Skeletal muscle tissue (tissue), 4 donors: Measurements from ENCODE around the gene ITGA3. TPM values are rescaled to one million over a fixed set of nuclear protein-coding genes. Genes with fewer than 3 reads are reported as not detected.

Experiments used
- H3K27ac ChIP-seq: one replicate; pipeline ENCODE4 v1.7.0; 2013; ENCODE audit warnings: mild to moderate bottlenecking, low read depth, low read length, inconsistent platforms
- H3K27me3 ChIP-seq, 3 donors: one replicate each; pipeline ENCODE4 v1.7.0; 2013; ENCODE audit warnings: low read length in 3 of 3; ENCODE audit not compliant: control insufficient read depth in 3 of 3, insufficient read depth in 3 of 3
- H3K36me3 ChIP-seq, 3 donors: one replicate each; pipeline ENCODE4 v1.7.0; 2013; ENCODE audit warnings: low read length in 3 of 3; ENCODE audit not compliant: control insufficient read depth in 3 of 3, insufficient read depth in 3 of 3
- H3K4me1 ChIP-seq, 3 donors: one replicate each; pipeline ENCODE4 v1.7.0; 2013; ENCODE audit warnings: low read length in 3 of 3, mild to moderate bottlenecking in 3 of 3; ENCODE audit not compliant: control insufficient read depth in 3 of 3, insufficient read depth in 3 of 3
- H3K4me3 ChIP-seq, 3 donors: one replicate each; pipeline ENCODE4 v1.7.0; 2013; ENCODE audit warnings: low read length in 3 of 3
- H3K9ac ChIP-seq, 3 donors: one replicate each; pipeline ENCODE4 v1.7.0; 2013; ENCODE audit warnings: low read length in 3 of 3, mild to moderate bottlenecking in 3 of 3, moderate library complexity in 2 of 3, low read depth in 1 of 3
- H3K9me3 ChIP-seq, 3 donors: one replicate each; pipeline ENCODE4 v1.7.0; 2013; ENCODE audit warnings: low read length in 3 of 3; ENCODE audit not compliant: control insufficient read depth in 3 of 3
- total RNA-seq: library from RNA; depleted of rRNA; stranded (reverse); fragments of >200 nt; gene quantifications from one replicate; pipeline ENCODE4 v1.2.3, GENCODE V29; 2014
- donor health status: Osteomylitis.

Gene ITGA3
- total RNA-seq, 1 donor from 2014 or later: 27.7 TPM

DNA sequence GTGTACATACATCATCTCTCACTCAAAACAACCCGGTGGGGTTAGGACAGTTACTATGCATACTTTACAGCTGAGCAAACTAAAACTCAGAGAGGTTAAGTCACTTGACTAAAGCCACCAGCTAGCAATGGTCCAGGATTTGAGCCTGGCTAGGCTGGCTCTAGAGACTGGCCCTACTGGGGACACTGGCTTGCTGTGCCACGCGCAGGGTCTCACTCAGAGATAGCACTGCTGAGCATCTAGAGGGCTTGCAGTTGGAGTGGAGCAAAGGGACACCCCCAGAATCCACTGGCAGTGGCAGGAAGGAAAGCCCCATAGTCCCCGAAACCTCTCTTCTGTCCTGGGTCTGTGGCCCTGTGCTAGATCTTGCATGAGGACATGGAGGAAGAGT lies 62.9 kb downstream of the ITGA3 start:
- H3K4me1 ChIP-seq: peaks cover 12 to 28% (median 28%) of the 10 kb centered on the region in 3 donors
- no peaks in the 10 kb centered on the region for H3K36me3 ChIP-seq
- no peak overlapping the region for H3K27ac ChIP-seq
- H3K4me3 ChIP-seq: no peak overlapping the region
- no peaks in the 10 kb centered on the region for H3K27me3 ChIP-seq
- no peak overlapping the region for H3K9ac ChIP-seq
- H3K9me3 ChIP-seq: no peaks in the 10 kb centered on the region

DNA sequence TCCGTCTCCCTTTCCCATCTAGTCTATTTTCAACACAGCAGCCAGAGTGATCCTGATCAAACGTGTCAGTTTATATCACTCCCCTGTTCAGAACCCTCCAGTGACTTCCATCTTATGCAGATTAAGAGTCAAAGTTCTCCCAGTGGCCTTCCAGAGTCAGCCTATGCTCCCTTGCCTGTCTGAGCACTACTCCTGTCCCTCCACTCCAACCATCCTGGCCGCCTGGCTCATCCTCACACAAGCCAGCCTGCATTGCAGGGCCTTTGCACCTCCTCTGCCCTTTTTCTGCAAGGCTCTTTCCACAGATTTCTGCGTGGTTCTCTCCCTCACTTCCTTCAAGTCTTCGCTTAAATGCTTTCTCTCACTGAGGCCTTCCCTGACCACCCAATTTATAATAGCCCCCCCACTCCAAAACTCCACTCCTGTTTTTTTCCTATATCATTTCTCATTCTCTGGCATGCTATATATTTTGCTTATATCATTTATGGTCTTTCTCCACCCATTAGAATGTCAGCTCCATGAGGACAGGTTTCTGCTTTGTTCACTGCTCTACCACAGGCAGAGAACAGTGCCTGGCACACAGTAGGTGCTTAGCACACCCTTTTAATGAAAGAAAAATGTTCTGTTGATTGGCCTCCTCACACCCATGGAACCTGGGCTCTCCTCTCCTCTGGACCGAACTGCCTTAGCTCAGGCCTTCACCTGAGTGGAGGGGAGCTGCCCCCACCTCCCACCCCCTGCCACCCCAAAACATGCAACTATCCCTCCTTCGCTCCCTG lies 64.8 kb downstream of the ITGA3 start:
- Histone ChIP-seq H3K4me1 (peaks cover 15 to 21% (median 19%) of the 10 kb centered on the region in 3 donors), H3K36me3 (no peaks in the 10 kb centered on the region), H3K9ac (no peak overlapping the region), H3K4me3 (no peak overlapping the region), H3K9me3 (no peaks in the 10 kb centered on the region), H3K27ac (no peak overlapping the region), H3K27me3 (no peaks in the 10 kb centered on the region)

DNA sequence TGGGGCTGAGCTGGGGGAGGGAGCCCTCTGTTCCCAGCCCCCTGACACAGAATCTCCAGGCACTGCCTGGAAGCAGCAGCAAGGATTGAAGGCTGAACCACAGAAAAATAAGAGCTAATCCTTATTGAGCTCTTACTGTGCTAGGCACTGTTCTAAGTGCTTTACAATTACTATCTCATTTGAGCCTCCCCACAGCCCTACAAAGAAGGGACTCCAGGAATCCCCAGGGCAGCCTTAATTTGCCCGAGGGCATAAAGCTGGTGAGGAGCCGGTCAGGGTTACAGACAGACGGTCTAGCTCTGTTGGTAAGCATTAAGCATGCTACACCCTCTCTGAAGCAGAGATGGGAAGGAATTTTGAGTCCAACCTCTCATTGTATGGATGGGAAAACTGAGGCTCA lies 67.0 kb downstream of the ITGA3 start:
- Histone ChIP-seq H3K27ac (no peak overlapping the region), H3K4me3 (no peak overlapping the region), H3K9ac (no peak overlapping the region)

DNA sequence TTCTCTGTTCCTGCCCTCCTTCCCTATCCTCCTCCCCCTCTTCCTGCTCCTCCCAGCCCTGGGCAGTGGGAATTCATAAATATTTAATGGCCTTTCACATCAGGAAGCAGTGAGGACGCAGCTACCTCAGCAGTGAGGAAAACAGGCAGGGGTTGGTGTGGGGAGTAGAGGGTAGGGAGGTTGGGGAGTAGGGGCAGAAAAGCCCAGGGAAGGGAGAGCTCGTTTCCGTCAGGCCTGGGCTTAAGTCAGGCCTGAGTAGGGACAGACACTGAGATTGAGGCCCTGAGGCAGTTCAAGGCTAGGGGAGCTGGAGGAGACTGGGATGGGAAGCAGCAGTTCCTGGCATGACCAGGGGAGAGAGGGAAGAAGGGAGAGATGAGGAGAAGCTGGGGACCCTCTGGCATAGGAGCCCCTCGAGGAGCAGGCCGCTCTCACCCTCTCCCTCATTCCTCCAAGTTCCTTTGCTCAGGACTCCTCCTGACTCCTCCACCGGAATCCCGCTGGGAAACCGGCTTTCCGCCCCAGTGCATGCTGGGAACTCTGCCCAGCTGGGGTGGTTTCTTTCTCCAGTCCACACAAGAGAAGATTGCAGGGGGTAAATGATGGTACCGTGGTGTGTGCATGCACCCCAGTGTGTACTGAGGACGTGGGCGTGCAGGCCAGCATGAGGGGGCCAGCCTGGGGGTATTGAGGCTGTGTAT lies 67.9 kb downstream of the ITGA3 start:
- no peaks in the 10 kb centered on the region for H3K36me3 ChIP-seq

More for the DNA sequence above, 67.0 kb downstream of the ITGA3 start:
- H3K9me3 ChIP-seq: no peaks in the 10 kb centered on the region
- H3K36me3 ChIP-seq: no peaks in the 10 kb centered on the region
- H3K27me3 ChIP-seq: no peaks in the 10 kb centered on the region
- peaks cover 2 to 8% (median 8%) of the 10 kb centered on the region in 3 donors for H3K4me1 ChIP-seq

DNA sequence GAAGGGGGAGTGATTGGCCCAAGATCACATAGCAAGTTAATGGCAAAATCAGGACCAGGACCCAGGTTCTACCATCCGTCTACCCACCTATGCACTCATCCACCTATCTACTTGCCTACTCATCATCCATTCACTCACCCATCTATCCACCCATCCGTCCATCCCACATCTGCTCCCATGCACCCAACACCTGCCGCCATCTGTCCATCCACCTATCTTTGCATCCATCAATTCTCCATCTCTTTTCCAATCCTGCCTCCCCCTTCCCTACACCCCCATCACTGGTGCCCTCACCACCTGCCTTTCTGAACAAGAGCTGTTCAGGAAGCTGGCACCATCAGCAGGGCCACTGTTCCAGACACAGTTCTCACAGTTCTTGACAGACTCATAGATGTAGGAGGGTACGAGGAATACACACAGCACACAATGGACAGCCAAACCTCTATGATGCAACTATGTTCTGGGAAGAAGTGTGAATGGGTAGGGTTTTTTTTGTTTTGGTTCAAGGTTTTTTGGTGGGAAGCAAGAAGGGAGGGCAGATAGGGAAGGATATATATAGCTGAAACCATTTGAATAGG lies 69.6 kb downstream of the ITGA3 start:
- peaks cover 10 to 18% (median 15%) of the 10 kb centered on the region in 3 donors for H3K4me1 ChIP-seq
- H3K4me3 ChIP-seq: no peak overlapping the region
- H3K36me3 ChIP-seq: no peaks in the 10 kb centered on the region
- no peaks in the 10 kb centered on the region for H3K27me3 ChIP-seq
- no peaks in the 10 kb centered on the region for H3K9me3 ChIP-seq
- H3K9ac ChIP-seq: no peak overlapping the region
- H3K27ac ChIP-seq: no peak overlapping the region

More for the DNA sequence above, 67.9 kb downstream of the ITGA3 start:
- no peaks in the 10 kb centered on the region for H3K9me3 ChIP-seq
- peaks cover 5 to 12% (median 10%) of the 10 kb centered on the region in 3 donors for H3K4me1 ChIP-seq
- peak overlapping the region in 2 of 3 donors; percentile 50 to 51 for H3K9ac ChIP-seq
- no peak overlapping the region for H3K27ac ChIP-seq
- H3K27me3 ChIP-seq: no peaks in the 10 kb centered on the region
- H3K4me3 ChIP-seq: peak overlapping the region in 1 of 3 donors; percentile 35

DNA sequence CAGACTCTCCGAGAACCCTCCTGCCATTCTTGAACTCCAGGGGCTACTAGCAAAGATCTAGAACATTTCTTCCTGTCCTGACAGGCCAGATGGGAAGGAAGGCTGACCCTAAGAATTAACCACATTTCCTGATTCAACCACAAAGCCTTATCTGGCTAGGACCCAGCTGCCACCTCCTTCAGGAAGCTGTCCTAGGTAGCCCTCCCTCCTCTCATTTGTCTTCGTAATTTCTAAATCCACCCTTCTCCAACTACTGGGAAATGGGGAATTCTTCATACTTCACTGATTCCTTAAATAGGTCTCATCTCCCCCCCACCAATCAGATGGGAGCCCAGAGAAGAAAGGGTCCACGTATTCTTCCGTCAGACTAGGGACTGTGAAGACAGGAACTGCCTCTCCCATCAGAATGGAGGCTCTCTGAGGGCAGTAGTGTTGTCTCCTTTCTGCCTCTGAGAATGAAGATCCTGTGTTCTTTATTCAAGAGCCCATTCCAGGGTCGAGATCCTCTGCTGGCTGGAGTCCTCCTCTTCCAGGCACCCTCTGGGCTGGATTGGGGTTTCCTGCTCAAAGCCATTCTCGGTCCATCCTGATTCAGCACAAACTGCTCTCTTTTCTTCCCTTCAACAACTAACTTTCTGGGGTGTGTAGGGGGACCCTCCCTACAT lies 71.9 kb downstream of the ITGA3 start:
- H3K4me3 ChIP-seq: no peak overlapping the region
- no peaks in the 10 kb centered on the region for H3K9me3 ChIP-seq
- no peaks in the 10 kb centered on the region for H3K36me3 ChIP-seq
- peaks cover 30 to 39% (median 31%) of the 10 kb centered on the region in 3 donors for H3K4me1 ChIP-seq
- H3K27me3 ChIP-seq: no peaks in the 10 kb centered on the region
- no peak overlapping the region for H3K9ac ChIP-seq
- H3K27ac ChIP-seq: no peak overlapping the region

DNA sequence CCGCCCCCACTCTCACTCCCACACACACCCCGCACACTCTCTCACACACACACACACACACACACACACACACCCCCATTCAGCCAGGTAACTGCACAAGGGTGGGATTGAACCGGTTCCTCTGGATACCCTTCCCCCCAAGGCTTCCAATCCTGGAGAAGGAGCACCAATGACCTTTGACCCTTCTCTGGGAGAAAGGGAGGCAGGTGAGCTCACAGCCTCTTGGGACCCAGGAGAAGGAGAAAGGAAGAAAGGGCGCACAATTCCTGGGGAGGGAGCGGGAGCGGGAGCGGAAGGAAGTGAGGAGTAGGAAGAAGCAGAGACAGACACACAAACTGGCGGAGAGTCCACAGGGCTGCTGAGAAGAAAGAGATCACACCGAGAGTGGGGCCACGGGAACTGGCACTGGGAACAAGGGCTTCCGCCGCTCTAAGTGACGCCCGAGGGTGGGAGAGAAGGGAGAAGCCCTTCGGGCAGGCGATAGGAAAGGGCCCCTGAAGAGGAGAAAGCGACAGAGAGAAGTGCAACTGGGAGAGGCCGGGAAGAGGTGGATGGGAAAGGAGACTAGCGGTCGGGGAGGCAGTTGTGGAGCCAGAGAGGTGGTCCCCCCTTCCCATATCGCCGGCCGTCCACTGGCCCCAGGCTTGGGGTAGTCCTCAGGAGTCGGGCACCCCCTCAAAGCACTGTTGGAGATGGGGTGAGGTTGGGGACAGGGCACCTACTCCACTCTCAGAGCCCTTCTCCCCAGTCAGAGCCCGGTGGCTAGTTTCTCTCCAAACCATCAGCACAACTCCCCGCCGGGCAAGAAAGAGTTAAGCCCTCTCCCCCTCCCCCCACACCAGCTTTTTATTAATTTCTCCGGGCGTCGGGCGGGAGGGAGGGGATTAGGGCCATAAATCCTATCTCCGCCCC lies 72.8 kb downstream of the ITGA3 start:
- Histone ChIP-seq H3K4me1 (peaks cover 35 to 45% (median 40%) of the 10 kb centered on the region in 3 donors), H3K9me3 (no peaks in the 10 kb centered on the region), H3K27ac (no peak overlapping the region), H3K27me3 (no peaks in the 10 kb centered on the region), H3K9ac (peak overlapping the region in 2 of 3 donors; percentile 53 to 57), H3K4me3 (peak overlapping the region; percentile 17 to 54 (median 41)), H3K36me3 (no peaks in the 10 kb centered on the region)

DNA sequence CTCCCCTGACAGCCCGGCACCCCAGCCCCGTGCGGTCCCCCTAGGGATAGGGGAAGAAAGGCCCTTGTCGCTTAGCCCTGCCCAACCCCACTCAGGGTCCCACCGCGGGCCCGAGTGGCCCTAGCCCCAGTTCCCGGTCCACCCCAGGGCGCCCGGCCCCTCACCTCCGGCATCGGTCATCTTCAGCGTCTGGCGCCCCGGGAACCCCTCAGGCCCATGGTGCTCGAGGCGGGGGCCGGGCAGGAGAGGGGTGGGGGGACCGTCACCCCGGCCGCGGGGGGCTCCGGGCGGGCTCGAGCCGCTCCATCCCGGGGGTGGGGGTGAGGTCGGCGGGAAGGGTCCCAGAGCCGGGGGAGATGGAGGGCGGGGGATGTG lies 73.4 kb downstream of the ITGA3 start:
- Histone ChIP-seq H3K27me3 (no peaks in the 10 kb centered on the region), H3K36me3 (no peaks in the 10 kb centered on the region), H3K27ac (no peak overlapping the region), H3K9ac (no peak overlapping the region), H3K4me1 (peaks cover 36 to 45% (median 45%) of the 10 kb centered on the region in 3 donors), H3K9me3 (no peaks in the 10 kb centered on the region), H3K4me3 (peak overlapping the region in 1 of 3 donors; percentile 41)
